Ishikawa (cell line): ENCODE results near the gene IRAK2.

Experiments
- CREB1 ChIP-seq: IDR thresholded peaks from 2 replicates; pipeline ENCODE4 v1.6.1; 2012; ENCODE audit warnings: low read depth
- RAD21 ChIP-seq: IDR thresholded peaks from 2 replicates; pipeline ENCODE4 v1.6.1; 2012; ENCODE audit warnings: low read depth
- REST ChIP-seq: IDR thresholded peaks from 2 replicates; pipeline ENCODE4 v1.6.1; 2012; ENCODE audit warnings: low read depth, mild to moderate bottlenecking
- TAF1 ChIP-seq: IDR thresholded peaks from 2 replicates; pipeline ENCODE4 v1.6.1; 2012; ENCODE audit warnings: low read depth, mild to moderate bottlenecking
- TEAD4 ChIP-seq: IDR thresholded peaks from 2 replicates; pipeline ENCODE4 v1.6.1; 2012
- YY1 ChIP-seq: IDR thresholded peaks from 2 replicates; pipeline ENCODE4 v1.6.1; 2012; ENCODE audit warnings: low read depth

DNA sequence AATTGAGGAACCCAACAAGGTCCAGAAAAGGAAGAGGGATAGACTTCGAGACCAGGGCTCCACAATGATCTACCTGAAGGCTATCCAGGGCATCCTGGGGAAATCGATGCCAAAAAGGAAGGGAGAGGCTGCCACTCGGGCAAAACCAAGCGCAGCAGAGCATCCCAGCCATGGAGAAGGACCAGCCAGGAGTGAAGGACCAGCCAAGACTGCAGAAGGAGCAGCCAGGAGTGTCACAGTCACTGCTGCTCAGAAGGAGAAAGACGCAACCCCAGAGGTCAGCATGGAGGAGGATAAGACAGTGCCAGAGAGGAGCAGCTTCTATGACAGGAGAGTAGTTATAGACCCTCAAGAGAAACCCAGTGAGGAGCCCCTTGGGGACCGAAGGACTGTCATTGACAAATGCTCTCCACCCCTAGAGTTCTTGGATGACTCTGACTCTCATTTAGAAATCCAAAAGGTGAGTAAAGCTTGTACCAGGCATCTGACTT is 95.5 kb downstream of the IRAK2 start:
- TF ChIP-seq REST (no peak), YY1 (no peak), TEAD4 (no peak), RAD21 (no peak), CREB1 (no peak), TAF1 (no peak)
